Peyer's patch (tissue), 4 donors: ENCODE data around the gene CORO2A.

Experiments used
- POLR2A ChIP-seq, 2 donors: fragments of 450-650 bp; IDR thresholded peaks; one replicate each; pipeline ENCODE4 v1.5.1; 2017; ENCODE audit warnings: antibody characterized with exemption in 2 of 2, mild to moderate bottlenecking in 2 of 2, moderate library complexity in 2 of 2
- TF ChIP-seq, protein P1 (sequence below), 6 experiments: fragments of 450-650 bp in 4 of 6; fragments of 200-600 bp in 2 of 6; sonication (generic) in 1 of 6; IDR thresholded peaks; one replicate each; pipeline ENCODE4 v1.5.1; 2017 to 2019; ENCODE audit warnings: antibody characterized with exemption in 6 of 6, mild to moderate bottlenecking in 3 of 6, moderate library complexity in 1 of 6

DNA sequence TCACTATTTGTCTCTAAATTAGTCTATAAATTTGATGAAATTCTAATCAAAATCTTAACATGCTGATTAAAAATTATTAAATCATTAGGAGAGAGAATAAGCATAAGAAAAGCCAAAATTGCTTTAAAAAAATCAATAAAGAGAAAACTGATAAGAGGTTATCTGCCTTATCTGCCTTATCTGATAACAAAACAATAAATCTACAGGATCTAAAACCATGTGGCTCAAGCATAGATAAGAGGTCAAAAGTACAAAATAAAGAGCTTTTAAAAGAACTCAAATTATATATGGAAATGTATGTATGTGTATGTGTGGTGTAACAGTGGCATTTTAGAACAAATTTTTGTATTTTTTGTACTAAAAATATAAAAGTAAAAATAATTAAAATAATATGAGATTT, 92.0 kb downstream of the CORO2A start:
- TF ChIP-seq, protein P1, sequence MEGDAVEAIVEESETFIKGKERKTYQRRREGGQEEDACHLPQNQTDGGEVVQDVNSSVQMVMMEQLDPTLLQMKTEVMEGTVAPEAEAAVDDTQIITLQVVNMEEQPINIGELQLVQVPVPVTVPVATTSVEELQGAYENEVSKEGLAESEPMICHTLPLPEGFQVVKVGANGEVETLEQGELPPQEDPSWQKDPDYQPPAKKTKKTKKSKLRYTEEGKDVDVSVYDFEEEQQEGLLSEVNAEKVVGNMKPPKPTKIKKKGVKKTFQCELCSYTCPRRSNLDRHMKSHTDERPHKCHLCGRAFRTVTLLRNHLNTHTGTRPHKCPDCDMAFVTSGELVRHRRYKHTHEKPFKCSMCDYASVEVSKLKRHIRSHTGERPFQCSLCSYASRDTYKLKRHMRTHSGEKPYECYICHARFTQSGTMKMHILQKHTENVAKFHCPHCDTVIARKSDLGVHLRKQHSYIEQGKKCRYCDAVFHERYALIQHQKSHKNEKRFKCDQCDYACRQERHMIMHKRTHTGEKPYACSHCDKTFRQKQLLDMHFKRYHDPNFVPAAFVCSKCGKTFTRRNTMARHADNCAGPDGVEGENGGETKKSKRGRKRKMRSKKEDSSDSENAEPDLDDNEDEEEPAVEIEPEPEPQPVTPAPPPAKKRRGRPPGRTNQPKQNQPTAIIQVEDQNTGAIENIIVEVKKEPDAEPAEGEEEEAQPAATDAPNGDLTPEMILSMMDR (IDR thresholded peaks at IDR 0.05): no peak
- no peak for TF ChIP-seq POLR2A (IDR thresholded peaks at IDR 0.05)
